ENCODE data around the gene CDK14. TPM values are rescaled to one million over a fixed set of nuclear protein-coding genes. Genes with fewer than 3 reads are reported as not detected.

CDK14 gene
- total and polyA plus RNA-seq, 2 of the 8 experiments (the other 6 are each of a cell fraction or from before 2014, with no cell fraction given): 5.5 to 47.3 TPM

DNA sequence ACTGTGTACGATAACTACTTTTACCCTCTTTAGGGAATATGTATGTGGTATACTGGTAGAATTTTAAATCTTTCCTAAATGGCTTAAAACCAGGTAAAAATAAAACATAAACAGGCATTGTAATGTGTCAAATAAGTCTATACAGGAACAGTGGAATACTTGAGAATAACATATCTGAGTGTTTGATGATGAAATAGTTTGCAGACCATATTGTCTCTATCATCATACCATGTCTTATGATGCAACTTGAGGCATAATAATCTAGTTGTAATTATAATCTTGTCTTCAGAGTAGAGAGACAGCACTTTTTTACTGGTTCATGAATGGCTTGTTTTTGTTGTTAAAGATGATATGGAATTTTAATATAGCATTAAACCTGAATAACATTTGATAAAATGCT, 293.5 kb downstream of the CDK14 start:
- Histone ChIP-seq H2BK12ac (ENCODE audit: low read depth, low read length) (no peak overlapping the region), H3K9ac (replicated peaks in 1 of 4; ENCODE audit: extremely low read depth in 1 of 4, low read depth in 3 of 4, low read length in 3 of 4) (no peak overlapping the region), H3K4me2 (ENCODE audit: insufficient read depth in 1 of 2, low read depth in 2 of 2, low read length in 2 of 2) (no peak overlapping the region), H4K5ac (ENCODE audit: insufficient read length, low read depth, low read length) (no peak overlapping the region), H4K8ac (ENCODE audit: extremely low read depth, insufficient read depth, low read length) (no peak overlapping the region), H2AFZ (ENCODE audit: low read length) (no peak overlapping the region), H3K23me2 (ENCODE audit: low read depth, low read length) (no peaks in the 10 kb centered on the region), H4K20me1 (replicated peaks in 1 of 2; ENCODE audit: control insufficient read depth in 1 of 2, insufficient read depth in 2 of 2, low read length in 2 of 2) (no peaks in the 10 kb centered on the region), H3K4me3 (ENCODE audit: extremely low read depth in 1 of 4, insufficient read depth in 2 of 4, low read depth in 3 of 4, low read length in 4 of 4) (no peak overlapping the region), H4K91ac (replicated peaks; ENCODE audit: insufficient read length, low read length) (no peak overlapping the region), H3K4me1 (replicated peaks in 1 of 4; ENCODE audit: control insufficient read depth in 3 of 4, insufficient read depth in 4 of 4, low read length in 3 of 4) (peaks cover 0 to 3% (median 1%) of the 10 kb centered on the region in 4 experiments; a peak in 2 of 7 replicates), H3K9me3 (ENCODE audit: insufficient read depth in 2 of 2, low read depth in 1 of 2, low read length in 1 of 2) (no peaks in the 10 kb centered on the region), H3K18ac (ENCODE audit: extremely low read depth, low read length) (no peak overlapping the region), H3K23ac (ENCODE audit: insufficient read length) (no peak overlapping the region), H3K14ac (ENCODE audit: insufficient read length) (no peak overlapping the region), H3K4ac (replicated peaks; ENCODE audit: insufficient read length, low read depth, low read length) (no peak overlapping the region), H2BK120ac (replicated peaks; ENCODE audit: low read depth, low read length) (no peak overlapping the region), H2BK5ac (ENCODE audit: low read depth, low read length) (no peak overlapping the region), H3K79me2 (ENCODE audit: control insufficient read depth in 1 of 2, insufficient read depth in 2 of 2, low read length in 2 of 2) (no peaks in the 10 kb centered on the region), H2AK5ac (ENCODE audit: low read depth, low read length) (no peak overlapping the region), H2BK15ac (ENCODE audit: low read length) (no peak overlapping the region), H3K36me3 (ENCODE audit: control insufficient read depth in 2 of 4, insufficient read depth in 4 of 4, low read length in 3 of 4) (no peaks in the 10 kb centered on the region), H3K27me3 (replicated peaks in 1 of 4; ENCODE audit: control insufficient read depth in 3 of 4, extremely low read depth in 1 of 4, insufficient read depth in 3 of 4, low read length in 3 of 4) (no peaks in the 10 kb centered on the region), H3K27ac (ENCODE audit: low read depth, low read length) (no peak overlapping the region), H3K79me1 (ENCODE audit: low read depth, low read length) (no peaks in the 10 kb centered on the region), H3K56ac (replicated peaks; ENCODE audit: insufficient read length, low read depth, low read length) (no peak overlapping the region), H2BK20ac (ENCODE audit: low read length) (no peak overlapping the region)
- POLR2A ChIA-PET (ENCODE audit: partially characterized antibody): no interaction called here
- no peak for FAIRE-seq
- CTCF ChIA-PET (ENCODE audit: partially characterized antibody): no interaction called here
- 100% methylated on average over 1 of the region's 1 CpG; no CpG with 5 or more reads in 1 of the 2 experiments for WGBS, 2 experiments (ENCODE audit: extremely low coverage in 1 of 2, insufficient coverage in 1 of 2, insufficient read length in 1 of 2, insufficient replicate concordance in 2 of 2, low coverage in 1 of 2, low lambda C conversion rate in 2 of 2, missing lambda C conversion rate in 1 of 2)
- DNase-seq (ENCODE audit: low read depth in 1 of 2, low spot score in 2 of 2): no peak
- TF ChIP-seq HDAC6 (IDR thresholded peaks at IDR 0.05; ENCODE audit: low read depth, low read length) (no peak), POLR2AphosphoS5 (IDR thresholded peaks at IDR 0.05; ENCODE audit: low read depth, low read length) (no peak), GTF2F1 (IDR thresholded peaks at IDR 0.05; ENCODE audit: borderline replicate concordance, low read depth, low read length) (no peak), MAX (IDR thresholded peaks at IDR 0.05) (no peak), BRCA1 (IDR thresholded peaks at IDR 0.05; ENCODE audit: low read depth, low read length) (no peak), KDM1A (IDR thresholded peaks at IDR 0.05; ENCODE audit: borderline replicate concordance, low read length) (no peak), EZH2 (IDR thresholded peaks at IDR 0.05; ENCODE audit: low read depth, low read length, severe bottlenecking) (no peak), CBX5 (IDR thresholded peaks at IDR 0.05; ENCODE audit: low read depth, low read length) (no peak), RAD21 (IDR thresholded peaks at IDR 0.05 in 1 of 2, conservative IDR thresholded peaks at IDR 0.05 in 1 of 2; ENCODE audit: low read depth in 2 of 2, low read length in 2 of 2) (no peak)
